Vagina (tissue), 2 donors: Measurements from ENCODE around the gene NRP2. TPM values are rescaled to one million over a fixed set of nuclear protein-coding genes. Genes with fewer than 3 reads are reported as not detected.
A peak's percentile ranks its signal among the peaks of the same experiment; 100 is the strongest.

Source experiments
- DNase-seq, 2 donors: peaks; one replicate each; pipeline ENCODE4 v3.0.0-alpha.2; 2017; ENCODE audit errors: extremely low spot score in 2 of 2
- H3K27ac ChIP-seq: fragments of 200-600 bp; sonication (generic); one replicate; pipeline ENCODE4 v1.5.1; 2019
- H3K27me3 ChIP-seq: fragments of 200-600 bp; sonication (generic); one replicate; pipeline ENCODE4 v1.5.1; 2019
- H3K36me3 ChIP-seq, 2 donors: fragments of 200-600 bp; sonication (generic); one replicate each; pipeline ENCODE4 v1.5.1; 2017 to 2019
- H3K4me1 ChIP-seq: fragments of 200-600 bp; sonication (generic); one replicate; pipeline ENCODE4 v1.5.1; 2019
- H3K4me3 ChIP-seq, 2 donors: fragments of 200-600 bp; sonication (generic); 1 replicate in 1 of 2; 2 replicates in 1 of 2; pipeline ENCODE4 v1.5.1; 2016 to 2019
- H3K9me3 ChIP-seq: fragments of 200-600 bp; sonication (generic); one replicate; pipeline ENCODE4 v1.5.1; 2019
- POLR2A ChIP-seq, 2 donors: fragments of 450-650 bp; IDR thresholded peaks; one replicate each; pipeline ENCODE4 v1.6.1; 2017; ENCODE audit warnings: antibody characterized with exemption in 2 of 2, mild to moderate bottlenecking in 2 of 2, moderate library complexity in 2 of 2
- POLR2AphosphoS5 ChIP-seq, 2 donors: sonication (generic); formaldehyde crosslinking; IDR thresholded peaks; one replicate each; pipeline ENCODE4 v1.9.0; 2017; ENCODE audit warnings: antibody characterized with exemption in 2 of 2, mild to moderate bottlenecking in 2 of 2, low read depth in 1 of 2; ENCODE audit not compliant: insufficient read depth in 1 of 2
- intact Hi-C: fragments of 100-400 bp; cut with DNase I; formaldehyde crosslinking; loops from one replicate; pipeline ENCODE4 v1.15.1; 2023
- total RNA-seq: library from RNA; depleted of rRNA; stranded (reverse); fragments of >200 nt; gene quantifications from one replicate; pipeline ENCODE4 v1.2.3, GENCODE V29; 2016
- TF ChIP-seq, protein P1 (sequence below), 3 experiments: fragments of 450-650 bp in 2 of 3; fragments of 200-600 bp in 1 of 3; sonication (generic) in 1 of 3; IDR thresholded peaks; one replicate each; pipeline ENCODE4 v1.5.1; 2017 to 2019; ENCODE audit warnings: antibody characterized with exemption in 3 of 3, mild to moderate bottlenecking in 2 of 3, moderate library complexity in 2 of 3

The NRP2 gene, protein sequence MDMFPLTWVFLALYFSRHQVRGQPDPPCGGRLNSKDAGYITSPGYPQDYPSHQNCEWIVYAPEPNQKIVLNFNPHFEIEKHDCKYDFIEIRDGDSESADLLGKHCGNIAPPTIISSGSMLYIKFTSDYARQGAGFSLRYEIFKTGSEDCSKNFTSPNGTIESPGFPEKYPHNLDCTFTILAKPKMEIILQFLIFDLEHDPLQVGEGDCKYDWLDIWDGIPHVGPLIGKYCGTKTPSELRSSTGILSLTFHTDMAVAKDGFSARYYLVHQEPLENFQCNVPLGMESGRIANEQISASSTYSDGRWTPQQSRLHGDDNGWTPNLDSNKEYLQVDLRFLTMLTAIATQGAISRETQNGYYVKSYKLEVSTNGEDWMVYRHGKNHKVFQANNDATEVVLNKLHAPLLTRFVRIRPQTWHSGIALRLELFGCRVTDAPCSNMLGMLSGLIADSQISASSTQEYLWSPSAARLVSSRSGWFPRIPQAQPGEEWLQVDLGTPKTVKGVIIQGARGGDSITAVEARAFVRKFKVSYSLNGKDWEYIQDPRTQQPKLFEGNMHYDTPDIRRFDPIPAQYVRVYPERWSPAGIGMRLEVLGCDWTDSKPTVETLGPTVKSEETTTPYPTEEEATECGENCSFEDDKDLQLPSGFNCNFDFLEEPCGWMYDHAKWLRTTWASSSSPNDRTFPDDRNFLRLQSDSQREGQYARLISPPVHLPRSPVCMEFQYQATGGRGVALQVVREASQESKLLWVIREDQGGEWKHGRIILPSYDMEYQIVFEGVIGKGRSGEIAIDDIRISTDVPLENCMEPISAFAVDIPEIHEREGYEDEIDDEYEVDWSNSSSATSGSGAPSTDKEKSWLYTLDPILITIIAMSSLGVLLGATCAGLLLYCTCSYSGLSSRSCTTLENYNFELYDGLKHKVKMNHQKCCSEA
- total RNA-seq = 65.6 TPM

DNA sequence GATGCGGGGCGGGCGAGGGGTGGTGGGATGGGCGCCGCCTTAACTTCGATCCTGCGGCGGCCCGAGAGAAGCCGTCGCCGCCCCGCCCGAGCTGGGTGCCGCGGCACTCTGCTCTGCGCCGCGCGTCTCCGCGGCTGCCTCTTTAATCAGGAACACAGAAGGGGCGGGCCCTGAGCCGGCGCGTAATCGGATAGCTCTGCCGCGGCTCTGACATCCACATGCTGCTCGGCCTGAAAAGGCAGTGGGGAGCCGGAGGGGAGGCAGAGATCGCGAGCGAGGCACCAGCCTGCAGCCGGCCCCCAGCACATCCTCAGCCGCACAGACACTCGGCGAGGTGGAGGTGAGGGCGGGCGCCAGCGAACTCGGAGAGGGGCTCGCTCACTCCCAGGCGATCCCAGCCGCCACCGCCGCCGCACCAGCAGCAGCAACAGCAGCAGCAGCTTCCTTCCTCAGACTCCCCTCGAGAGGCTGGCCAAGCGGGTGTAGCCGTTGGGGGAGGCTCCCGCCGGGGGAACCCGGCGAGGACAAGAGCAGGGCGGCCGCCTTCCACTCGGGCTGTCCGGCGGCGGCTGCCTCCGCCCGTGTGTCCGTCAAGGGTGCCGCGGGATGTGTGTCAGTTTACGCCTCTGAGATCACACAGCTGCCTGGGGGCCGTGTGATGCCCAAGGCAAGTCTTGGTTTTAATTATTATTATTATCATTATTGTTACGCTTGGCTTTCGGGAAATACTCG is at the start of gene NRP2:
NRP2 (plus strand) TSS at position 263 of the 732 bp plus-strand sequence. CDS start 790 bp downstream, outside the sequence.
- peaks cover 50% of the 10 kb centered on the region for H3K4me1 ChIP-seq
- DNase-seq = no peak
- H3K27me3 ChIP-seq = no peaks in the 10 kb centered on the region
- no peaks in the 10 kb centered on the region for H3K9me3 ChIP-seq
- H3K4me3 ChIP-seq = peak within 1 kb of the TSS; percentile 67 to 73
- intact Hi-C loops = loop anchor here (5.0 to 10.0 kb wide), 2 partner anchors 80 to 1358 kb away; no protein-coding TSS in a partner anchor
- no peaks in the 10 kb centered on the region for H3K36me3 ChIP-seq
- peak; percentile 53 to 86 for TF ChIP-seq POLR2A (IDR thresholded peaks at IDR 0.05)
- peak in 1 of 2 donors; percentile 97 for TF ChIP-seq POLR2AphosphoS5 (IDR thresholded peaks at IDR 0.05; ENCODE audit: insufficient read depth in 1 of 2, low read depth in 1 of 2)
- TF ChIP-seq, protein P1, sequence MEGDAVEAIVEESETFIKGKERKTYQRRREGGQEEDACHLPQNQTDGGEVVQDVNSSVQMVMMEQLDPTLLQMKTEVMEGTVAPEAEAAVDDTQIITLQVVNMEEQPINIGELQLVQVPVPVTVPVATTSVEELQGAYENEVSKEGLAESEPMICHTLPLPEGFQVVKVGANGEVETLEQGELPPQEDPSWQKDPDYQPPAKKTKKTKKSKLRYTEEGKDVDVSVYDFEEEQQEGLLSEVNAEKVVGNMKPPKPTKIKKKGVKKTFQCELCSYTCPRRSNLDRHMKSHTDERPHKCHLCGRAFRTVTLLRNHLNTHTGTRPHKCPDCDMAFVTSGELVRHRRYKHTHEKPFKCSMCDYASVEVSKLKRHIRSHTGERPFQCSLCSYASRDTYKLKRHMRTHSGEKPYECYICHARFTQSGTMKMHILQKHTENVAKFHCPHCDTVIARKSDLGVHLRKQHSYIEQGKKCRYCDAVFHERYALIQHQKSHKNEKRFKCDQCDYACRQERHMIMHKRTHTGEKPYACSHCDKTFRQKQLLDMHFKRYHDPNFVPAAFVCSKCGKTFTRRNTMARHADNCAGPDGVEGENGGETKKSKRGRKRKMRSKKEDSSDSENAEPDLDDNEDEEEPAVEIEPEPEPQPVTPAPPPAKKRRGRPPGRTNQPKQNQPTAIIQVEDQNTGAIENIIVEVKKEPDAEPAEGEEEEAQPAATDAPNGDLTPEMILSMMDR (IDR thresholded peaks at IDR 0.05) = no peak
- H3K27ac ChIP-seq = peak within 1 kb of the TSS; percentile 89

DNA sequence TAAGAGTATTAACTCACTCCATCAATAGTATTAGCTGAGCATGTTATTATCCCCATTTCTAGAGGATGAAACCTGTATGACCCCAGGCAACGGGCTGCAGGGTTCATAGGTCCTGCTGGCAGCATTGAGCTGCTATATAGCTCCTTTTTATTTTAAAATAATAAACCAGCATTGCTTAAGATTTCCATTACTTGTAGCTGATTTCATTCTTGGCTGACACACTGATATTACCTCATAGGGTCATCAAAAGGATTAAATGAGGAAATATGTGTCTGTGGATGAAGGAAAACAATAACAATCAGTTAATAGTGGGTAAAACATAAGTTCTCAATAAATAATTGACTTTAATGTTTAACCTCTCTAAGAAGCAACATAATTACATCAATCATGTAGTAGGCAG is 48.3 kb upstream of the NRP2 start:
- no peak for TF ChIP-seq POLR2AphosphoS5 (IDR thresholded peaks at IDR 0.05; ENCODE audit: insufficient read depth in 1 of 2, low read depth in 1 of 2)
- TF ChIP-seq POLR2A (IDR thresholded peaks at IDR 0.05) = no peak
- TF ChIP-seq, protein P1 (IDR thresholded peaks at IDR 0.05) = no peak
- intact Hi-C loops = no loop called here
- no peak for DNase-seq
- no peaks in the 10 kb centered on the region for H3K4me1 ChIP-seq
- H3K27me3 ChIP-seq = no peaks in the 10 kb centered on the region
- no peaks in the 10 kb centered on the region for H3K36me3 ChIP-seq
- no peaks in the 10 kb centered on the region for H3K9me3 ChIP-seq
- H3K27ac ChIP-seq = no peak overlapping the region
- H3K4me3 ChIP-seq = no peak overlapping the region

DNA sequence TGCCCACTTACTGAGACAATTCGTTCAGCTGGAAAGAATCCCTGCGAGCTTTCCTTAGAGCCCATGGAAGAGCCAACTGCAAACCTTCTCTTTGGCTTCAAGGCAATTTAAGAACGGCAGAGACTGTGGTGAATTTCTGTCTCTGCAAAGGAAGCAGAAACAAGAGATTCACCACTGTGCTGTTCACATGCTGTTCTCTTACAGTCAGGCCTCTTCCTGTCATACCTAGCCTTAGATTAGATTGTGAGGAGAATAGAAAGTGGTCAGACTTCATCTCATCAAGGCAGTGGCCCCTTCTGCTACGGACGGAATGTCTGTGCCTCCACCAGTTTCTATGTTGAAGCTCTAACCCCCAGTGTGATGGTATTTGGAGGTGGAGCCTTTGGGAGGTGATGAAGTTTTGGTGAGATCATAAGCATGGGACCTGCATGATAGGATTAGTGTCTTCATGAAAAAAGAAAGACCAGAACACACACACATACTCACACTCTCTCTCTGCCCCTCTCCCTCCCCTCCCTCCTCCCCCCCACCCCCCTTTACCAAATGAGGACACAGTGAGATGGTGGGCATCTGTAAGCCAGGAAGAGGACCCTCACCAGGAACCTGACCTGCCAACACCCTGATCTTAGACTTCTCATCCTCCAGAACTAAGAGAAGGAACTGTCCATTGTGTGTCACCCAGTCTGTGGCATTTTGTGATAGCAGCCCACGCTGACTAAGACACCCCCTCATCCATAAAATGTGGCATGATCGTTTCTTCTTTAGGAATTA is 45.6 kb upstream of the NRP2 start:
- Histone ChIP-seq H3K27me3 (no peaks in the 10 kb centered on the region), H3K36me3 (no peaks in the 10 kb centered on the region), H3K4me3 (no peak overlapping the region)

DNA sequence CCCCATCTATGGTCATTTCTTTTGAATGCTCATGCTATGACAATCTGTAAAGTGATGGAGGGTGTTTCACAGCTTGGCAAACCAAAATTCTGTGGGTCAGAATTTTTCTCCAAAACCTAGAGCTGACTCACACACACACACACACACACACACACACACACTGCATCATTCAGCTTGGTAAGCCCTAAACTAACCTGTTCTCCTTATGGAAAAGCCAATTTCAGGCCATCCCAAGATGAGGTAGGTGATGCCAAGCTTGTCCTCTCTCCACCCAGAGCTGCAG is 45.0 kb upstream of the NRP2 start:
- no peaks in the 10 kb centered on the region for H3K36me3 ChIP-seq
- H3K4me3 ChIP-seq = no peak overlapping the region
- TF ChIP-seq POLR2A (IDR thresholded peaks at IDR 0.05) (no peak), POLR2AphosphoS5 (IDR thresholded peaks at IDR 0.05; ENCODE audit: insufficient read depth in 1 of 2, low read depth in 1 of 2) (no peak)
- TF ChIP-seq, protein P1 (IDR thresholded peaks at IDR 0.05) = no peak
- no peaks in the 10 kb centered on the region for H3K9me3 ChIP-seq
- no peak for DNase-seq
- intact Hi-C loops = no loop called here
- no peak overlapping the region for H3K27ac ChIP-seq
- H3K4me1 ChIP-seq = no peaks in the 10 kb centered on the region
- no peaks in the 10 kb centered on the region for H3K27me3 ChIP-seq

More for the DNA sequence above, 45.6 kb upstream of the NRP2 start:
- TF ChIP-seq POLR2AphosphoS5 (IDR thresholded peaks at IDR 0.05; ENCODE audit: insufficient read depth in 1 of 2, low read depth in 1 of 2) = no peak
- TF ChIP-seq POLR2A (IDR thresholded peaks at IDR 0.05) = no peak
- TF ChIP-seq, protein P1 (IDR thresholded peaks at IDR 0.05) = no peak
- intact Hi-C loops = no loop called here
- no peak overlapping the region for H3K27ac ChIP-seq
- no peaks in the 10 kb centered on the region for H3K4me1 ChIP-seq
- no peaks in the 10 kb centered on the region for H3K9me3 ChIP-seq
- DNase-seq = no peak
